ENCODE results near the gene NEURL4. TPM values are rescaled to one million over a fixed set of nuclear protein-coding genes. Genes with fewer than 3 reads are reported as not detected.

NEURL4 gene
- polyA plus RNA-seq, 4 donors, result 14.3 to 36.9 (median 22.7) TPM

- no peak for FAIRE-seq
- peaks cover 0 to 18% (median 0%) of the 10 kb centered on the region in 3 donors for H3K4me1 ChIP-seq (ENCODE audit: control insufficient read depth in 3 of 3, insufficient read depth in 2 of 3, low read depth in 1 of 3, low read length in 2 of 3)
- H3K36me3 ChIP-seq (ENCODE audit: control insufficient read depth in 3 of 3, insufficient read depth in 2 of 3, low read depth in 1 of 3, low read length in 3 of 3), result peaks cover 0 to 19% (median 0%) of the 10 kb centered on the region in 3 donors
- 52 to 67% (median 59%) methylated on average over 13 of the region's 13 CpGs for WGBS, 3 donors
- DNase-seq, result no peak
- H3K4me3 ChIP-seq (ENCODE audit: low read depth in 1 of 3, low read length in 3 of 3), result peak overlapping the region in 2 of 3 donors; percentile 69 to 84
- peak overlapping the region in 2 of 3 donors; percentile 55 to 88 for H3K27ac ChIP-seq (ENCODE audit: low read depth in 1 of 3, low read length in 2 of 3)
- no peaks in the 10 kb centered on the region for H3K9me3 ChIP-seq (ENCODE audit: control insufficient read depth in 2 of 2, insufficient read depth in 1 of 2, low read depth in 1 of 2, low read length in 1 of 2)
- H3K27me3 ChIP-seq (ENCODE audit: control insufficient read depth in 3 of 3, insufficient read depth in 3 of 3, low read length in 3 of 3), result peaks cover 0 to 5% (median 0%) of the 10 kb centered on the region in 3 donors
Measured at GRCh38 chr17:7330638-7331015, 1.5 kb upstream of the NEURL4 start.

- Histone ChIP-seq H3K27ac (ENCODE audit: low read depth in 1 of 3, low read length in 2 of 3) (peak overlapping the region; percentile 69 to 88 (median 84)), H3K4me1 (ENCODE audit: control insufficient read depth in 3 of 3, insufficient read depth in 2 of 3, low read depth in 1 of 3, low read length in 2 of 3) (peaks cover 0 to 18% (median 0%) of the 10 kb centered on the region in 3 donors), H3K9me3 (ENCODE audit: control insufficient read depth in 2 of 2, insufficient read depth in 1 of 2, low read depth in 1 of 2, low read length in 1 of 2) (no peaks in the 10 kb centered on the region), H3K27me3 (ENCODE audit: control insufficient read depth in 3 of 3, insufficient read depth in 3 of 3, low read length in 3 of 3) (peaks cover 0 to 5% (median 0%) of the 10 kb centered on the region in 3 donors), H3K36me3 (ENCODE audit: control insufficient read depth in 3 of 3, insufficient read depth in 2 of 3, low read depth in 1 of 3, low read length in 3 of 3) (peaks cover 0 to 24% (median 0%) of the 10 kb centered on the region in 3 donors), H3K4me3 (ENCODE audit: low read depth in 1 of 3, low read length in 3 of 3) (peak overlapping the region; percentile 69 to 84 (median 78))
- FAIRE-seq (no peak), DNase-seq (peak in 1 of 2 donors; percentile 81)
- 0 to 1% (median 1%) methylated on average over 26 to 34 of the region's 34 CpGs for WGBS, 3 donors
Measured at GRCh38 chr17:7329997-7330637, 982 bp upstream of the NEURL4 start.

GRCh38 chr17:7329374-7329996 lies 350 bp upstream of the NEURL4 start:
- peaks cover 0 to 16% (median 0%) of the 10 kb centered on the region in 3 donors for H3K4me1 ChIP-seq (ENCODE audit: control insufficient read depth in 3 of 3, insufficient read depth in 2 of 3, low read depth in 1 of 3, low read length in 2 of 3)
- DNase-seq, result peak; percentile 98 to 99
- no peaks in the 10 kb centered on the region for H3K9me3 ChIP-seq (ENCODE audit: control insufficient read depth in 2 of 2, insufficient read depth in 1 of 2, low read depth in 1 of 2, low read length in 1 of 2)
- 0 to 1% (median 0%) methylated on average over 42 to 43 of the region's 43 CpGs for WGBS, 3 donors
- peak overlapping the region; percentile 73 to 88 (median 84) for H3K27ac ChIP-seq (ENCODE audit: low read depth in 1 of 3, low read length in 2 of 3)
- H3K27me3 ChIP-seq (ENCODE audit: control insufficient read depth in 3 of 3, insufficient read depth in 3 of 3, low read length in 3 of 3), result peaks cover 0 to 5% (median 0%) of the 10 kb centered on the region in 3 donors
- H3K36me3 ChIP-seq (ENCODE audit: control insufficient read depth in 3 of 3, insufficient read depth in 2 of 3, low read depth in 1 of 3, low read length in 3 of 3), result peaks cover 0 to 30% (median 0%) of the 10 kb centered on the region in 3 donors
- H3K4me3 ChIP-seq (ENCODE audit: low read depth in 1 of 3, low read length in 3 of 3), result peak overlapping the region; percentile 69 to 84 (median 78)
- FAIRE-seq, result no peak

- H3K4me1 ChIP-seq (ENCODE audit: control insufficient read depth in 3 of 3, insufficient read depth in 2 of 3, low read depth in 1 of 3, low read length in 2 of 3), result peaks cover 0 to 16% (median 0%) of the 10 kb centered on the region in 3 donors
- H3K27ac ChIP-seq (ENCODE audit: low read depth in 1 of 3, low read length in 2 of 3), result no peak overlapping the region
- DNase-seq (no peak), FAIRE-seq (no peak)
- WGBS, 3 donors, result 79 to 82% (median 81%) methylated on average over 1 of the region's 1 CpG
- no peak overlapping the region for H3K4me3 ChIP-seq (ENCODE audit: low read depth in 1 of 3, low read length in 3 of 3)
- H3K9me3 ChIP-seq (ENCODE audit: control insufficient read depth in 2 of 2, insufficient read depth in 1 of 2, low read depth in 1 of 2, low read length in 1 of 2), result no peaks in the 10 kb centered on the region
- peaks cover 0 to 5% (median 0%) of the 10 kb centered on the region in 3 donors for H3K27me3 ChIP-seq (ENCODE audit: control insufficient read depth in 3 of 3, insufficient read depth in 3 of 3, low read length in 3 of 3)
- peaks cover 0 to 45% (median 3%) of the 10 kb centered on the region in 3 donors for H3K36me3 ChIP-seq (ENCODE audit: control insufficient read depth in 3 of 3, insufficient read depth in 2 of 3, low read depth in 1 of 3, low read length in 3 of 3)
Measured at GRCh38 chr17:7328009-7328408, 1.1 kb downstream of the NEURL4 start.

- Histone ChIP-seq H3K27ac (ENCODE audit: low read depth in 1 of 3, low read length in 2 of 3) (no peak overlapping the region), H3K9me3 (ENCODE audit: control insufficient read depth in 2 of 2, insufficient read depth in 1 of 2, low read depth in 1 of 2, low read length in 1 of 2) (no peaks in the 10 kb centered on the region), H3K27me3 (ENCODE audit: control insufficient read depth in 3 of 3, insufficient read depth in 3 of 3, low read length in 3 of 3) (peaks cover 0 to 5% (median 0%) of the 10 kb centered on the region in 3 donors), H3K4me1 (ENCODE audit: control insufficient read depth in 3 of 3, insufficient read depth in 2 of 3, low read depth in 1 of 3, low read length in 2 of 3) (peaks cover 0 to 16% (median 0%) of the 10 kb centered on the region in 3 donors), H3K36me3 (ENCODE audit: control insufficient read depth in 3 of 3, insufficient read depth in 2 of 3, low read depth in 1 of 3, low read length in 3 of 3) (peaks cover 0 to 50% (median 7%) of the 10 kb centered on the region in 3 donors), H3K4me3 (ENCODE audit: low read depth in 1 of 3, low read length in 3 of 3) (no peak overlapping the region)
- FAIRE-seq (no peak), DNase-seq (no peak)
- whole genome bisulfite sequencing, 3 donors, result 84 to 88% (median 84%) methylated on average over 17 of the region's 17 CpGs
Measured at GRCh38 chr17:7327501-7327900, 1.6 kb downstream of the NEURL4 start.

- whole genome bisulfite sequencing, 3 donors, result 86 to 96% (median 92%) methylated on average over 7 of the region's 7 CpGs
- no peak for FAIRE-seq
Measured at GRCh38 chr17:7327056-7327455, 2.1 kb downstream of the NEURL4 start.

GRCh38 chr17:7326186-7326585 lies 2.9 kb downstream of the NEURL4 start:
- peaks cover 0 to 16% (median 0%) of the 10 kb centered on the region in 3 donors for H3K4me1 ChIP-seq (ENCODE audit: control insufficient read depth in 3 of 3, insufficient read depth in 2 of 3, low read depth in 1 of 3, low read length in 2 of 3)
- WGBS, 3 donors, result 92 to 94% (median 93%) methylated on average over 11 of the region's 11 CpGs
- no peak for DNase-seq
- no peaks in the 10 kb centered on the region for H3K9me3 ChIP-seq (ENCODE audit: control insufficient read depth in 2 of 2, insufficient read depth in 1 of 2, low read depth in 1 of 2, low read length in 1 of 2)
- FAIRE-seq, result no peak
- no peaks in the 10 kb centered on the region for H3K27me3 ChIP-seq (ENCODE audit: control insufficient read depth in 3 of 3, insufficient read depth in 3 of 3, low read length in 3 of 3)
- H3K27ac ChIP-seq (ENCODE audit: low read depth in 1 of 3, low read length in 2 of 3), result no peak overlapping the region
- H3K36me3 ChIP-seq (ENCODE audit: control insufficient read depth in 3 of 3, insufficient read depth in 2 of 3, low read depth in 1 of 3, low read length in 3 of 3), result peaks cover 4 to 63% (median 8%) of the 10 kb centered on the region in 3 donors
- H3K4me3 ChIP-seq (ENCODE audit: low read depth in 1 of 3, low read length in 3 of 3), result no peak overlapping the region

More at GRCh38 chr17:7327056-7327455, 2.1 kb downstream of the NEURL4 start:
- H3K36me3 ChIP-seq (ENCODE audit: control insufficient read depth in 3 of 3, insufficient read depth in 2 of 3, low read depth in 1 of 3, low read length in 3 of 3), result peaks cover 0 to 54% (median 8%) of the 10 kb centered on the region in 3 donors
- peaks cover 0 to 16% (median 0%) of the 10 kb centered on the region in 3 donors for H3K4me1 ChIP-seq (ENCODE audit: control insufficient read depth in 3 of 3, insufficient read depth in 2 of 3, low read depth in 1 of 3, low read length in 2 of 3)
- no peak for DNase-seq
- H3K27me3 ChIP-seq (ENCODE audit: control insufficient read depth in 3 of 3, insufficient read depth in 3 of 3, low read length in 3 of 3), result peaks cover 0 to 3% (median 0%) of the 10 kb centered on the region in 3 donors
- no peak overlapping the region for H3K27ac ChIP-seq (ENCODE audit: low read depth in 1 of 3, low read length in 2 of 3)
- H3K9me3 ChIP-seq (ENCODE audit: control insufficient read depth in 2 of 2, insufficient read depth in 1 of 2, low read depth in 1 of 2, low read length in 1 of 2), result no peaks in the 10 kb centered on the region
- H3K4me3 ChIP-seq (ENCODE audit: low read depth in 1 of 3, low read length in 3 of 3), result no peak overlapping the region

- 93 to 97% (median 94%) methylated on average over 18 to 19 of the region's 19 CpGs for WGBS, 3 donors
- Histone ChIP-seq H3K27me3 (ENCODE audit: control insufficient read depth in 3 of 3, insufficient read depth in 3 of 3, low read length in 3 of 3) (no peaks in the 10 kb centered on the region), H3K36me3 (ENCODE audit: control insufficient read depth in 3 of 3, insufficient read depth in 2 of 3, low read depth in 1 of 3, low read length in 3 of 3) (peaks cover 5 to 74% (median 8%) of the 10 kb centered on the region in 3 donors), H3K4me1 (ENCODE audit: control insufficient read depth in 3 of 3, insufficient read depth in 2 of 3, low read depth in 1 of 3, low read length in 2 of 3) (peaks cover 0 to 8% (median 0%) of the 10 kb centered on the region in 3 donors), H3K4me3 (ENCODE audit: low read depth in 1 of 3, low read length in 3 of 3) (no peak overlapping the region), H3K27ac (ENCODE audit: low read depth in 1 of 3, low read length in 2 of 3) (no peak overlapping the region), H3K9me3 (ENCODE audit: control insufficient read depth in 2 of 2, insufficient read depth in 1 of 2, low read depth in 1 of 2, low read length in 1 of 2) (no peaks in the 10 kb centered on the region)
- DNase-seq (no peak), FAIRE-seq (no peak)
Measured at GRCh38 chr17:7325031-7325528, 4.1 kb downstream of the NEURL4 start.
